Lower lobe of right lung (tissue), 2 donors: ENCODE results near the gene TMEM184B. TPM values are rescaled to one million over a fixed set of nuclear protein-coding genes. Genes with fewer than 3 reads are reported as not detected.

Experiments used
- ATAC-seq, 2 donors: fragments of 200-7000 bp; cut with Tn5 transposase; one replicate each; pipeline ENCODE4 v1.9.1; 2020 to 2022; ENCODE audit warnings: mild to moderate bottlenecking in 2 of 2, moderate library complexity in 2 of 2
- DNase-seq: peaks from one replicate; pipeline ENCODE4 v3.0.0-alpha.2; 2020
- H3K27ac ChIP-seq: fragments of 200-600 bp; one replicate; pipeline ENCODE4 v1.8.0; 2022
- H3K27me3 ChIP-seq: fragments of 200-600 bp; one replicate; pipeline ENCODE4 v1.8.0; 2022; ENCODE audit warnings: low read depth
- H3K36me3 ChIP-seq: fragments of 200-600 bp; one replicate; pipeline ENCODE4 v1.8.0; 2022; ENCODE audit warnings: mild to moderate bottlenecking
- H3K4me1 ChIP-seq: fragments of 200-600 bp; one replicate; pipeline ENCODE4 v1.8.0; 2022
- H3K4me3 ChIP-seq: fragments of 200-600 bp; one replicate; pipeline ENCODE4 v1.8.0; 2022; ENCODE audit warnings: mild to moderate bottlenecking
- H3K9me3 ChIP-seq: fragments of 200-600 bp; one replicate; pipeline ENCODE4 v1.8.0; 2022
- intact Hi-C: fragments of 100-400 bp; cut with DNase I; formaldehyde crosslinking; loops from one replicate; pipeline ENCODE4 v1.11.0; 2022
- total RNA-seq: library from RNA; stranded (reverse); fragmentation: NEBNext Ultra II Directional; extraction: Animal tissue kit (Norgen Biotek cat#: 25700); gene quantifications from one replicate; pipeline ENCODE4 v1.2.1, GENCODE V29; 2021
- TF ChIP-seq, protein P1 (sequence below): fragments of 200-600 bp; IDR thresholded peaks from one replicate; pipeline ENCODE4 v1.8.0; 2022; ENCODE audit warnings: antibody characterized with exemption, mild to moderate bottlenecking
- donor health status: DM: no; HTN: yes; CAD: no; lungs with severe emphysema.

Gene TMEM184B
- total RNA-seq, 1 donor from 2014 or later = 77.7 TPM

DNA sequence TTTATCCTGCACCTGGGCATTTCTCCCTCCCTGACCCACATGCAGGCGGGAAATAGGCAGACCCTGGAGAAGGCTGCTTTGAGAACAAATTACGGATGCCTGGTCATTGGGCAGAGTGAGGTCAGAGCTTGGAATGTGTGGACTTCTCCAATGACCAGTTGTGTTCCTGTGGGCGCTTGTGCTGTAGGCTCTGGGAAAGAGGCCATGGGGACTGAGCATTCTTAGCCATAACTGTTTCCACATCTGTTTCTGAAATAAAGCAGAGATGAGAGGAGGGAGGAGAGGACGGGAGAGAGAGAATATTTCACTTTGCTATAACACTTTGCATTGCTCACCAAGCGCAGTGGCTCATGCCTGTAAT is 11.2 kb upstream of the TMEM184B start:
- no peak for DNase-seq
- TF ChIP-seq, protein P1, sequence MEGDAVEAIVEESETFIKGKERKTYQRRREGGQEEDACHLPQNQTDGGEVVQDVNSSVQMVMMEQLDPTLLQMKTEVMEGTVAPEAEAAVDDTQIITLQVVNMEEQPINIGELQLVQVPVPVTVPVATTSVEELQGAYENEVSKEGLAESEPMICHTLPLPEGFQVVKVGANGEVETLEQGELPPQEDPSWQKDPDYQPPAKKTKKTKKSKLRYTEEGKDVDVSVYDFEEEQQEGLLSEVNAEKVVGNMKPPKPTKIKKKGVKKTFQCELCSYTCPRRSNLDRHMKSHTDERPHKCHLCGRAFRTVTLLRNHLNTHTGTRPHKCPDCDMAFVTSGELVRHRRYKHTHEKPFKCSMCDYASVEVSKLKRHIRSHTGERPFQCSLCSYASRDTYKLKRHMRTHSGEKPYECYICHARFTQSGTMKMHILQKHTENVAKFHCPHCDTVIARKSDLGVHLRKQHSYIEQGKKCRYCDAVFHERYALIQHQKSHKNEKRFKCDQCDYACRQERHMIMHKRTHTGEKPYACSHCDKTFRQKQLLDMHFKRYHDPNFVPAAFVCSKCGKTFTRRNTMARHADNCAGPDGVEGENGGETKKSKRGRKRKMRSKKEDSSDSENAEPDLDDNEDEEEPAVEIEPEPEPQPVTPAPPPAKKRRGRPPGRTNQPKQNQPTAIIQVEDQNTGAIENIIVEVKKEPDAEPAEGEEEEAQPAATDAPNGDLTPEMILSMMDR = no peak
- Histone ChIP-seq H3K4me3 (no peak overlapping the region), H3K27me3 (no peaks in the 10 kb centered on the region), H3K9me3 (no peaks in the 10 kb centered on the region), H3K36me3 (peaks cover 3% of the 10 kb centered on the region), H3K27ac (peak overlapping the region; percentile 72), H3K4me1 (peaks cover 16% of the 10 kb centered on the region)
- intact Hi-C loops = no loop called here
- peak; percentile 69 to 79 for ATAC-seq

DNA sequence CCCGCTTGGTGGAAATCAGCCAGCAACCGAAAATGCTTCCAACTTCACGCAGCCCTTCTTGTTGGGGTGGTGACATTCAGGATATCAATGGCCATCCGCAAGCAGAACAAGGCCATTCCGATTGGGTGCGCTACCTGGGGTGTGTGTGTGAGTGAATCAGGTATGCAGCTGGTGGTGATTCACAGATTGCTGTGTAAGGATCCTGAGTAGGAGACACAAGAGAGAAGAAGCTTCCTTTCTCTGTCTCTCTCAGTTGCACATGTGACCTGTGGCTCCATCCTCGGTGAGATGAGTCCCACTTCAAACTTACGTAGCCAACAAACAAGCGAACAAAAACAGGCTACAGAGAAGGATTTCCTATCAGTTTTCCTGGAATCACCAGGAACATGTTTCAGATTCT is 9.6 kb upstream of the TMEM184B start:
- Histone ChIP-seq H3K27me3 (no peaks in the 10 kb centered on the region), H3K4me3 (no peak overlapping the region), H3K9me3 (no peaks in the 10 kb centered on the region), H3K27ac (peak overlapping the region; percentile 72), H3K36me3 (no peaks in the 10 kb centered on the region), H3K4me1 (peaks cover 16% of the 10 kb centered on the region)
- TF ChIP-seq, protein P1 = no peak
- ATAC-seq = no peak
- intact Hi-C loops = no loop called here
- DNase-seq = no peak

DNA sequence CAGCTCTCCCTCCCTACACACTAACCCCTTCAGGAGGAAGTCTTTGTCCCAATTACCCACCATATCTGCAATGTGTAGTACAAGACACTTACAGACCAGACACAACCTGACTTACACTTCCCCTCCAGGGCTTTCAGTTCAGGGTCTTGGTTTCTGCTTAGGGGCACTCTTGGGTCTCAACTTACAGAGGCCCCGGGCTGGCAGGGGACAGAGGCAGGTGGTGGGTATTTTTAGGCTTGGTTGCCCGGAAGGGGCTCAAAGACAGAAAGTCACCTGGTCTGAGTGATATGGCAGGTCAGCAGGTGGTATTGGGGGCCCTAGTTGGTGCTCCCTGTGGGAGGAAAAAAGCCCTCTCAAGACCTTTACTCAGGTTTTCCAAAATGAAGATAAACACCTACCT is 3.4 kb upstream of the TMEM184B start:
- no peak overlapping the region for H3K4me3 ChIP-seq
- TF ChIP-seq, protein P1 = no peak
- no peaks in the 10 kb centered on the region for H3K27me3 ChIP-seq
- no peaks in the 10 kb centered on the region for H3K36me3 ChIP-seq
- no peak for DNase-seq
- H3K4me1 ChIP-seq = peaks cover 10% of the 10 kb centered on the region
- no peak for ATAC-seq
- intact Hi-C loops = no loop called here
- H3K9me3 ChIP-seq = no peaks in the 10 kb centered on the region
- H3K27ac ChIP-seq = no peak overlapping the region

DNA sequence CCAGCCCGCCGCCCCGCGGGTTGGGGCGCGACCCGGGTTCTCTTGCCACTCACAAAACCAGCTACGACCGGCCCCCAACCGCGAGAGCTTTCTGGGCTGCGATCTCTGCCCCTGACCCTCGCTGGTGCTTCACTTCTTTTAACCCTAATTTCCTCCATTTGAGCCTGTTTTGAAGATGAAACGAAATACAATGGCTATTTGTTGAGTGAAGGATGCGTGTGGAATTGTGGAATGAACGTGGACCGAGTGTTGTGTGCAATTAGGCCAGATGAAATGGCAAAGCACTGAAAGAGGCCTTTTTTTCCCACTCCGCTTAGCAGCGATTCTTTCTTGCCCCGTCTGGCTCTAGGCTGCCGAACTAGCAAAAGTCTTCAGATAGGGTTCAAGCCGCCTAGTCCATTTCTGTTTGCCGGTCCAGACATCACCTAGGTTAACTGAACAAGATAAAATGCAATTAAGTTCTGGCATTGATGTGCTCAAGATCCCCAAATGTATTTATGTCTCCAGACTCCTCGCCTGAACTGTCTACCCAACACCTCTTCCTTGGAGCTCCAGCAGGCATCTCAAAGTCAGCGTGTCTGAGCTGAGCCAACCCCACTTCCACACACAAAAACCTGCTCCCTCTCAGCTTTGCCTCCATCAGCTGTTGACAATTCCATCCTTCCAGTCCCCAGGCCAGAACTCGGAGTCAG is 471 bp upstream of the TMEM184B start:
- intact Hi-C loops = no loop called here

DNA sequence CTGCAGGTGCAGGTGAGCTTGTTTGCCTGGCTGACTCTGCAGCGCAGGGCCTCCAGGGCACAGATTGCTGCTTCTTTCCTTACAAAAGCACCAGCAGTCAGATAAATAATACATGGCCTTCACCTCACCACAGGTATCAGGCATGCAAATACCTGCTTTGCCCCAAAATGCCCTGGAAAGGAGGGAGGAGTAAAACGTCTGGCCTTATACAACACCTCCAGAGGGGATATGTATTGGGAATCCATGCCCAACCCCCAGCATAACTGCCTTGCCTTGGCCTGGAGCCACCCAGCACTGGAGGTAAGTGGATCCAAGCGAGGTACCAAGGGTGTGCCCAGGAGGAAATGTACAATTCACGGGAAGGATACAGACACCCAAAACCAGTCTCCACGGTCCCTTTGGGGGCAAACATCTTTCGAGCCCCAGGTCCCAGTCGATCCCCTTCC is 860 bp downstream of the TMEM184B start:
- peaks cover 34% of the 10 kb centered on the region for H3K4me1 ChIP-seq
- no peaks in the 10 kb centered on the region for H3K27me3 ChIP-seq
- ATAC-seq (peak; percentile 72 to 73), DNase-seq (peak; percentile 70)
- TF ChIP-seq, protein P1 = no peak
- peak overlapping the region; percentile 97 for H3K4me3 ChIP-seq
- no peaks in the 10 kb centered on the region for H3K9me3 ChIP-seq
- H3K36me3 ChIP-seq = no peaks in the 10 kb centered on the region
- H3K27ac ChIP-seq = peak overlapping the region; percentile 90
- intact Hi-C loops = no loop called here

More for the DNA sequence above, 471 bp upstream of the TMEM184B start:
- H3K27me3 ChIP-seq = no peaks in the 10 kb centered on the region
- ATAC-seq (no peak), DNase-seq (no peak)
- peak overlapping the region; percentile 97 for H3K4me3 ChIP-seq
- peak overlapping the region; percentile 90 for H3K27ac ChIP-seq
- no peaks in the 10 kb centered on the region for H3K9me3 ChIP-seq
- peaks cover 21% of the 10 kb centered on the region for H3K4me1 ChIP-seq
- H3K36me3 ChIP-seq = no peaks in the 10 kb centered on the region
- TF ChIP-seq, protein P1 = no peak
